Esophagus squamous epithelium (tissue), 4 donors: ENCODE results near the gene IGSF9B.

ENCODE experiments used
- POLR2A ChIP-seq, 4 donors: fragments of 450-650 bp; IDR thresholded peaks; one replicate each; pipeline ENCODE4 v1.6.1; 2017; ENCODE audit warnings: antibody characterized with exemption in 4 of 4, mild to moderate bottlenecking in 4 of 4, moderate library complexity in 3 of 4
- TF ChIP-seq, protein P1 (sequence below), 6 experiments: fragments of 450-650 bp in 4 of 6; fragments of 200-600 bp in 2 of 6; sonication (generic) in 2 of 6; IDR thresholded peaks; one replicate each; pipeline ENCODE4 v1.5.1; 2016 to 2019; ENCODE audit warnings: antibody characterized with exemption in 6 of 6, mild to moderate bottlenecking in 4 of 6, moderate library complexity in 4 of 6

- TF ChIP-seq, protein P1, sequence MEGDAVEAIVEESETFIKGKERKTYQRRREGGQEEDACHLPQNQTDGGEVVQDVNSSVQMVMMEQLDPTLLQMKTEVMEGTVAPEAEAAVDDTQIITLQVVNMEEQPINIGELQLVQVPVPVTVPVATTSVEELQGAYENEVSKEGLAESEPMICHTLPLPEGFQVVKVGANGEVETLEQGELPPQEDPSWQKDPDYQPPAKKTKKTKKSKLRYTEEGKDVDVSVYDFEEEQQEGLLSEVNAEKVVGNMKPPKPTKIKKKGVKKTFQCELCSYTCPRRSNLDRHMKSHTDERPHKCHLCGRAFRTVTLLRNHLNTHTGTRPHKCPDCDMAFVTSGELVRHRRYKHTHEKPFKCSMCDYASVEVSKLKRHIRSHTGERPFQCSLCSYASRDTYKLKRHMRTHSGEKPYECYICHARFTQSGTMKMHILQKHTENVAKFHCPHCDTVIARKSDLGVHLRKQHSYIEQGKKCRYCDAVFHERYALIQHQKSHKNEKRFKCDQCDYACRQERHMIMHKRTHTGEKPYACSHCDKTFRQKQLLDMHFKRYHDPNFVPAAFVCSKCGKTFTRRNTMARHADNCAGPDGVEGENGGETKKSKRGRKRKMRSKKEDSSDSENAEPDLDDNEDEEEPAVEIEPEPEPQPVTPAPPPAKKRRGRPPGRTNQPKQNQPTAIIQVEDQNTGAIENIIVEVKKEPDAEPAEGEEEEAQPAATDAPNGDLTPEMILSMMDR (IDR thresholded peaks at IDR 0.05): no peak
- no peak for TF ChIP-seq POLR2A (IDR thresholded peaks at IDR 0.05)
Observed at GRCh38 chr11:133930053-133930766, 26.6 kb downstream of the IGSF9B start.
